Limb (tissue), 2 donors: ENCODE measurements around the gene LPAR1.
"Not testable (repeated sequence)": the region's sequence is repeated elsewhere in the genome, so short reads cannot be mapped to it uniquely, and the experiment has no call there.

Source experiments
- DNase-seq, 2 donors: peaks; one replicate each; pipeline ENCODE4 v3.0.0-alpha.2; 2016; ENCODE audit errors: extremely low spot score in 2 of 2

LPAR1 gene

GRCh38 chr9:110825950-110826349 lies 212.3 kb downstream of the LPAR1 start:
- DNase-seq: no peak

- not testable (repeated sequence) for DNase-seq
Observed at GRCh38 chr9:110825129-110825528, 213.1 kb downstream of the LPAR1 start.
